RWPE1 (cell line): ENCODE results near the gene CLEC4G.

Experiments
- CTCF ChIA-PET: fragments of 350-600 bp; sonication (Branson Sonifier 250); formaldehyde crosslinking; extraction: SDS; loops from one replicate; lab custom pipeline; 2021; lab: Yijun Ruan, JAX
- POLR2A ChIA-PET: fragments of 400-600 bp; formaldehyde crosslinking; extraction: SDS; loops from one replicate; lab custom pipeline; 2020; ENCODE audit warnings: antibody characterized with exemption; ENCODE audit not compliant: low non-redundant PET; lab: Yijun Ruan, JAX
- DNase-seq: peaks from one replicate; pipeline ENCODE4 v3.0.0; 2012; ENCODE audit warnings: low spot score
- H3K27ac ChIP-seq: fragments of 450-650 bp; 2 replicates; pipeline ENCODE4 v1.5.1; 2017
- TF ChIP-seq, protein P1 (sequence below): fragments of 450-650 bp; conservative IDR thresholded peaks from 2 replicates; pipeline ENCODE4 v1.5.1; 2017; ENCODE audit warnings: low read depth, mild to moderate bottlenecking

CLEC4G gene

DNA sequence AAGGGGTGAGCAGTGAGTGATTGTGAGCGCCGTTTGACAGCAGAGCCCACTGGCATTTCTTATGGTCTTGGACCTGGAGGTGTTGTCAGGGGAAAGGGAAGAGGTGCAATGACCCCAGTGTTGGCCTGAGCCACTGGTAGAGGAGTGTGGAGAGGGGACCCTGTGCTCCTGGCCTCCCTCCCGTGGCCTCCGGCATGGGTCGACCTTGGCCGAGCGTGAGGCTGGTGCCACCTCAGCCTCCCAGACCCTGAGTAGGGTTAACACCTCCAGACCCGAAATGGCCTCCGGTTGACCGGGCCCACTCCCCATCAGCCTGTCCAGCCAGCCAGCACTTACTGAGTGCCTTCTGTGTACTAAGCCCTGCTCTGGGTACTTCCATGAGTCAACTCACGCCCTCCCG, 44.7 kb downstream of the CLEC4G start:
- ChIA-PET POLR2A (no interaction called here), CTCF (interaction anchor here (1.2 kb wide), 1 partner anchor 9 kb away, joined by 4 read pairs; no protein-coding TSS in a partner anchor)
- DNase-seq: no peak
- no peak overlapping the region for H3K27ac ChIP-seq
- TF ChIP-seq, protein P1, sequence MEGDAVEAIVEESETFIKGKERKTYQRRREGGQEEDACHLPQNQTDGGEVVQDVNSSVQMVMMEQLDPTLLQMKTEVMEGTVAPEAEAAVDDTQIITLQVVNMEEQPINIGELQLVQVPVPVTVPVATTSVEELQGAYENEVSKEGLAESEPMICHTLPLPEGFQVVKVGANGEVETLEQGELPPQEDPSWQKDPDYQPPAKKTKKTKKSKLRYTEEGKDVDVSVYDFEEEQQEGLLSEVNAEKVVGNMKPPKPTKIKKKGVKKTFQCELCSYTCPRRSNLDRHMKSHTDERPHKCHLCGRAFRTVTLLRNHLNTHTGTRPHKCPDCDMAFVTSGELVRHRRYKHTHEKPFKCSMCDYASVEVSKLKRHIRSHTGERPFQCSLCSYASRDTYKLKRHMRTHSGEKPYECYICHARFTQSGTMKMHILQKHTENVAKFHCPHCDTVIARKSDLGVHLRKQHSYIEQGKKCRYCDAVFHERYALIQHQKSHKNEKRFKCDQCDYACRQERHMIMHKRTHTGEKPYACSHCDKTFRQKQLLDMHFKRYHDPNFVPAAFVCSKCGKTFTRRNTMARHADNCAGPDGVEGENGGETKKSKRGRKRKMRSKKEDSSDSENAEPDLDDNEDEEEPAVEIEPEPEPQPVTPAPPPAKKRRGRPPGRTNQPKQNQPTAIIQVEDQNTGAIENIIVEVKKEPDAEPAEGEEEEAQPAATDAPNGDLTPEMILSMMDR: no peak

DNA sequence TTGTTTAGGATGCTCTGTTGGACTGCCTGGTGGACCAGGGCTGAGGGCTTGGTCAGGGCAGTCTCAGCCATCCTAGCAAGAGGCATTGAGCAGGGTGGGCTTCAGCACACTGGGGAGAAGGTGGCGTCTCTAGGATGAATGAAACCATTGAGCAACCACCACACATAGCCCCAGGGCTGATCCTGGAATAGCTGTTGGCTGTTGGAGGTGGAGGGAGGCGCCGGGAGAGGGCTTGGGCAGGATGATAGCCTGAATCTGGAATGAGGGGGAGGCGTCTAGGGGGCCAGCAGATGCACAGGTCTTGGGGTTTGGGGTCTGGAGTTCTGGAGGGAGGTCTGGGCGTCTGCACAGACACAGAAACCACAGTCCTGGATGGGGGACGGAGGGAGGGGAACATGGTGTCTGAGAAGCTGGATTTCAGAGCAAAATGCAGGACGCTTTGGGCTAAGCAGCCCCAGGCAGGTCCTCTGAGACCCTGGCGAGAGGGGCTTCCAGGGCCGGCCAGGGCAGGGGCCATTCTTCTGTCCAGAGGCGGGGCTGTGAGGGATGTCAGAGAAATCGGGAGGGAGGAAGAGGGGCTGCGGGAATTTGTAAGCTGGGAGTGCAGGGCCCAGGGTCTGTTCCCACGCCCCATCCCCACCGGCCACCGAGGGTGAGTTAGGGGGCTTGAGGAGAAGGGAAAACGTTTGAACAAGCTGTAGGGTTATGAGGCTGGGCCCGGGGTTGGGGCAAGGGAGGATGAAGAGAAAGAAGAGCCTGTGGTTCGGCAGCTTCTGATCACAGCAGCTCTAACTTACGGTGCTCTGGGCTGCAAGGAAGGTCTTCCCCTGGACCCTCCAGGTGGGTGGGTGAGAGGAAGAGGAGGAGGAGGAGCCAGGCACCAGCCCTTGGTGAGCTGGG, 46.1 kb downstream of the CLEC4G start:
- ChIA-PET CTCF (interaction anchor here (0.5 to 1.2 kb wide), 5 partner anchors 8 to 1368 kb away, joined by 3 to 5 read pairs (median 4); no protein-coding TSS in a partner anchor), POLR2A (interaction anchor here (0.5 to 0.6 kb wide), 2 partner anchors 90 to 164 kb away, joined by 5 to 7 read pairs; no protein-coding TSS in a partner anchor)
- 0 out of 2 replicates have a peak overlapping the region, but pooled peaks have one; percentile 12 for H3K27ac ChIP-seq
- no peak for DNase-seq
- TF ChIP-seq, protein P1: no peak

DNA sequence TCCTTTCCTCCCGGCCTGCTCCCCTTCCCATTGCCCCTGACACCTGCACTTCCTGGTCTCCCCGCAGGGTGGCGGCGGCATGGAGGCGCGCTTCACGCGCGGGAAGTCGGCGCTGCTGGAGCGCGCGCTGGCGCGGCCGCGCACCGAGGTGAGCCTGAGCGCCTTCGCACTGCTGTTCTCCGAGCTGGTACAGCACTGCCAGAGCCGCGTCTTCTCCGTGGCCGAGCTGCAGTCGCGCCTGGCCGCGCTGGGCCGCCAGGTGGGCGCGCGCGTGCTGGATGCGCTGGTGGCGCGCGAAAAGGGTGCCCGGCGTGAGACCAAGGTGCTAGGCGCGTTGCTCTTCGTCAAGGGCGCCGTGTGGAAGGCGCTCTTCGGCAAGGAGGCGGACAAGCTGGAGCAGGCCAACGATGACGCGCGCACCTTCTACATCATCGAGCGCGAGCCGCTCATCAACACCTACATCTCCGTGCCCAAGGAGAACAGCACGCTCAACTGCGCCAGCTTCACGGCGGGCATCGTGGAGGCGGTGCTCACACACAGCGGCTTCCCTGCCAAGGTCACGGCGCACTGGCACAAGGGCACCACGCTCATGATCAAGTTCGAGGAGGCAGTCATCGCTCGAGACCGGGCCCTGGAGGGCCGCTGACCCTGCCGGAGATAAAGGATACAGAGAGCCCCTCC, 49.6 kb downstream of the CLEC4G start:
- TF ChIP-seq, protein P1: no peak
- ChIA-PET CTCF (interaction anchor here (0.6 kb wide), 1 partner anchor 29 kb away, joined by 4 read pairs; no protein-coding TSS in a partner anchor), POLR2A (no interaction called here)
- H3K27ac ChIP-seq: peak overlapping the region; percentile 74
- DNase-seq: no peak

DNA sequence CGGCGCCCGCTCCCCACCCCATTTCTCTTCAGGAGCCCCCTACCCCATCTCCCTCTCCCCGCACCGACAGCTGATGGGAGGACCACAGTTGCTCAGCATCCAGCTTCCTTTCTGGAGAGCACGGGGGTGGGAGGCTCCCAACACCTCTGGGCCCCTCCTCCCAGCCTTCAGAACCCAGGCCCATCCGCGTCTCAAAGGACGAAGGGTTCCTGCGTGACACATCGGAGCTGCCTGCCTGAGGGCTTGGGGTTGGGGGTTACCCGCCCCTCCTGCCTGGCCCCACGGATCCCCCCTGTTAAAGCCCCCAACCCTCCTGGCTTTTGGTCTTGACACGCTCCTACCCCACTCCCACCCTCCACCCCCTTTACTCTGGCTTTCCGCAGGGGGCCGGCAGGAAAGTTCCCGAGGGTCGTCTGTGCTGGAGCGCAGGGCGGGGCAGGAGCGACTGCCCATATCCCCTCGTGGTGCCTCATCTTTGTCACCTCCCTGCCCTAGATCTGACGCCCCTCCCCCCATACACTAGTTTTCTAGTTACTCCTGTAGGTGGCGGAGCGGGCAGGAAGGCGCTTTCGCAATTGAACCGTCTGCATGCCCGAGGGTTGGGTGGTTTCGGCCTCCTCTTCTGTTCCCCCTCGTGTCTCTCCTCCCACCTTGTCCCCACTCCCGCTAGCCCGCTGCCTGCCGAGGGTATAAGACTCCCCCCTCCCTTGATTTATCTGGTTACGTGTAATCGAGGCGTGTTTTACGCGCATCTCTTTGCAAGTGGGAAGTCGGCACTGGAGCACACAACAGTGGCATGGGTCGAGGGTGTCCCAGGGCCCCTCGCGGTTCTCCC, 50.4 kb downstream of the CLEC4G start:
- peak overlapping the region; percentile 74 for H3K27ac ChIP-seq
- TF ChIP-seq, protein P1: peak; percentile 55
- peak; percentile 75 for DNase-seq
- CTCF ChIA-PET: interaction anchor here (0.5 to 1.5 kb wide), 21 partner anchors 8 to 351 kb away, joined by 3 to 13 read pairs (median 4); partner anchors contain the start of gene RETN
- POLR2A ChIA-PET: no interaction called here

DNA sequence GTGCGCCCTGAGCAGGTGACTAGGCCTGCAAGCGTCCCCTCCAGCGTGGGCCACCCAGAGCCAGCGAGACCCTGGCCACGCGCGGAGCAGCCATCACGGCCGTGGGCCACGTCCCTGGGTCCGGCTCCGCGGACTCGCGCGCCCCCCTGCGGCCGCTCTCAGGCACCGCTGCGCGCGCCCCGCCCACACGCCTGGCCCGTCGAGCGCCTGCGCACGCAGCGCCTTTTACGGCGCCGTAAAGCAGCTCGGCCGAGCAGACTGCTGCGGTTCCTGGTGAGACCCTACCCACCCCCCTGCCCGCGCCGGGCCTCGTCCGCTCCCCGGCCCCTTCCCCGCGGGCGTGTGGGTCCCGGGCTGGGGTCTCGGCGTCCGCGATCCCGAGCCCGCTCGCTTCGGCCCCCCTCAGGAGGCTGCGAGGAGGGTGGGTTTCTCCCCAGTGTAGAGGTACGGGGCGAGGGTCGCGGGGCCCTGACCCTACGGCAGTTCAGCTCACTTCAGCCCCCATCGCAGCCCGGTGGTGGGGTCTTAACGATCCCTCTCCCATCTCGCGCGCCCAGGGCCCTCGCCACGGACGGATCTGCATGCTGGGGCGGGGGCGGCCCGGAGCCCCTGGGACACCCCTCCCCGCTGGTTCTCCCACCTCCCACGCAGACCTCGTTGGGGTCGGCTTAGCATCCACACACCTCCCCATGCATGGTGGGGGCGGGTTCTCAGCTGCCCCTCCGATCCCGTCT, 51.1 kb downstream of the CLEC4G start, which contains the start of gene TRAPPC5:
Gene TRAPPC5, plus strand, starts transcription at position 228 of the 734 bp plus-strand sequence. CDS start 1,421 bp downstream, outside the sequence.
- H3K27ac ChIP-seq: peak within 1 kb of the TSS; percentile 74
- CTCF ChIA-PET: interaction anchor here (0.5 to 1.5 kb wide), 23 partner anchors 8 to 350 kb away, joined by 3 to 13 read pairs (median 4); partner anchors contain the start of gene RETN

More for the DNA sequence above, 51.1 kb downstream of the CLEC4G start, which contains the start of gene TRAPPC5:
- TF ChIP-seq, protein P1: peak; percentile 96
- peak; percentile 80 for DNase-seq
- POLR2A ChIA-PET: no interaction called here
